WTC11 (cell line): ENCODE measurements around the gene TMEM223. TPM values are rescaled to one million over a fixed set of nuclear protein-coding genes. Genes with fewer than 3 reads are reported as not detected.

Source experiments
- ATAC-seq: fragments of 200-7000 bp; cut with Tn5 transposase; 2 replicates; pipeline ENCODE4 v1.10.0; 2021; ENCODE audit warnings: mild to moderate bottlenecking, moderate library complexity
- CTCF ChIA-PET: fragments of 300-600 bp; sonication (Branson Sonifier 250); formaldehyde crosslinking; loops from one replicate; lab custom pipeline; 2021; ENCODE audit warnings: antibody characterized with exemption; lab: Charles Lee
- POLR2A ChIA-PET: fragments of 350-600 bp; sonication (Branson Sonifier 250); formaldehyde crosslinking; loops from one replicate; lab custom pipeline; 2021; ENCODE audit warnings: antibody characterized with exemption; lab: Charles Lee
- DNase-seq: peaks from one replicate; pipeline ENCODE4 v3.0.0; 2021; ENCODE audit warnings: low spot score
- H3K27ac Mint-ChIP-seq: 2 replicates; pipeline ENCODE4 v1.8.0; 2021; ENCODE audit warnings: mixed read lengths
- H3K27me3 Mint-ChIP-seq: 2 replicates; pipeline ENCODE4 v1.8.0; 2021; ENCODE audit warnings: low read depth, mild to moderate bottlenecking, moderate library complexity, mixed read lengths
- H3K36me3 Mint-ChIP-seq: 2 replicates; pipeline ENCODE4 v1.8.0; 2021; ENCODE audit warnings: mixed read lengths
- H3K4me1 Mint-ChIP-seq: 2 replicates; pipeline ENCODE4 v1.8.0; 2022; ENCODE audit warnings: mixed read lengths
- H3K4me3 Mint-ChIP-seq: 2 replicates; pipeline ENCODE4 v1.8.0; 2021; ENCODE audit warnings: mild to moderate bottlenecking, moderate library complexity, mixed read lengths
- H3K9me3 Mint-ChIP-seq: 2 replicates; pipeline ENCODE4 v1.8.0; 2021; ENCODE audit warnings: mixed read lengths
- CBFB ChIP-seq: sonication (generic); formaldehyde crosslinking; IDR thresholded peaks from 2 replicates; pipeline ENCODE4 v1.8.1; 2022; ENCODE audit warnings: mild to moderate bottlenecking, low read depth, missing genetic modification reagents
- E2F5 ChIP-seq: sonication (generic); formaldehyde crosslinking; IDR thresholded peaks from 2 replicates; pipeline ENCODE4 v1.8.1; 2022; ENCODE audit warnings: mild to moderate bottlenecking, moderate library complexity, missing genetic modification reagents
- JAZF1 ChIP-seq: fragments of 250-450 bp; sonication (Bioruptor Pico); IDR thresholded peaks from 2 replicates; pipeline ENCODE4 v1.9.0; 2021; ENCODE audit warnings: moderate library complexity, mild to moderate bottlenecking, inconsistent platforms
- JUN ChIP-seq: sonication (generic); formaldehyde crosslinking; IDR thresholded peaks from 2 replicates; pipeline ENCODE4 v1.8.0; 2023; ENCODE audit warnings: mild to moderate bottlenecking, missing genetic modification reagents
- PRDM15 ChIP-seq: sonication (generic); formaldehyde crosslinking; IDR thresholded peaks from 2 replicates; pipeline ENCODE4 v1.8.0; 2022; ENCODE audit warnings: missing genetic modification reagents
- RORB ChIP-seq: fragments of 250-450 bp; sonication (Bioruptor Pico); IDR thresholded peaks from 2 replicates; pipeline ENCODE4 v1.9.0; 2021; ENCODE audit warnings: mild to moderate bottlenecking
- SMAD4 ChIP-seq: sonication (generic); formaldehyde crosslinking; IDR thresholded peaks from 2 replicates; pipeline ENCODE4 v1.8.0; 2022; ENCODE audit warnings: mild to moderate bottlenecking, missing genetic modification reagents
- SOX15 ChIP-seq: fragments of 250-450 bp; sonication (Bioruptor Pico); IDR thresholded peaks from 2 replicates; pipeline ENCODE4 v1.9.0; 2021; ENCODE audit warnings: mild to moderate bottlenecking
- STAT6 ChIP-seq: sonication (generic); formaldehyde crosslinking; conservative IDR thresholded peaks from 2 replicates; pipeline ENCODE4 v1.8.1; 2023; ENCODE audit warnings: mild to moderate bottlenecking, low read depth, missing genetic modification reagents, moderate library complexity
- USF2 ChIP-seq: sonication (generic); formaldehyde crosslinking; IDR thresholded peaks from 2 replicates; pipeline ENCODE4 v1.8.1; 2023; ENCODE audit warnings: mild to moderate bottlenecking, missing genetic modification reagents, moderate library complexity
- ZNF281 ChIP-seq: sonication (generic); formaldehyde crosslinking; IDR thresholded peaks from 2 replicates; pipeline ENCODE4 v1.8.0; 2023; ENCODE audit warnings: mild to moderate bottlenecking, missing genetic modification reagents
- total RNA-seq: library from RNA; stranded (reverse); gene quantifications from 3 replicates; pipeline ENCODE4 v1.2.3, GENCODE V29; 2021

Gene TMEM223
- total RNA-seq, 1 experiment from 2014 or later, result 26.4 TPM

- ATAC-seq (no peak), DNase-seq (no peak)
- CTCF ChIA-PET, result no interaction called here
- no peak for TF ChIP-seq STAT6 (CRISPR knock-in tag)
- TF ChIP-seq ZNF281 (CRISPR knock-in tag), result no peak
- H3K9me3 Mint-ChIP-seq, result no peaks in the 10 kb centered on the region
- H3K36me3 Mint-ChIP-seq, result no peaks in the 10 kb centered on the region
- POLR2A ChIA-PET, result interaction anchor here (0.6 kb wide), 1 partner anchor 131 kb away, joined by 3 read pairs; no protein-coding TSS in a partner anchor
- H3K4me1 Mint-ChIP-seq, result peaks cover 11% of the 10 kb centered on the region
- no peak overlapping the region; the same call in 1 of the 2 replicates for H3K27ac Mint-ChIP-seq
- H3K4me3 Mint-ChIP-seq, result no peak overlapping the region
- no peaks in the 10 kb centered on the region for H3K27me3 Mint-ChIP-seq
Measured at GRCh38 chr11:62810748-62811147, 18.9 kb upstream of the TMEM223 start.

GRCh38 chr11:62806611-62807121 is 14.9 kb upstream of the TMEM223 start:
- Mint-ChIP-seq H3K36me3 (peaks cover 14% of the 10 kb centered on the region), H3K4me1 (peaks cover 22% of the 10 kb centered on the region), H3K27ac (peak overlapping the region; percentile 72), H3K27me3 (no peaks in the 10 kb centered on the region), H3K4me3 (peak overlapping the region; percentile 98), H3K9me3 (no peaks in the 10 kb centered on the region)
- no peak for DNase-seq
- no peak for ATAC-seq
- no peak for TF ChIP-seq SOX15 (CRISPR knock-in tag)
- TF ChIP-seq JAZF1 (CRISPR knock-in tag), result no peak
- TF ChIP-seq JUN, result no peak
- no peak for TF ChIP-seq E2F5
- no peak for TF ChIP-seq PRDM15 (CRISPR knock-in tag)
- no peak for TF ChIP-seq USF2 (CRISPR knock-in tag)
- TF ChIP-seq ZNF281 (CRISPR knock-in tag), result no peak
- no peak for TF ChIP-seq SMAD4 (CRISPR knock-in tag)
- no peak for TF ChIP-seq RORB (CRISPR knock-in tag)
- no peak for TF ChIP-seq CBFB (CRISPR knock-in tag)
- POLR2A ChIA-PET, result interaction anchor here (0.5 to 2.3 kb wide), 6 partner anchors 19 to 142 kb away, joined by 3 to 15 read pairs (median 4); partner anchors contain the start of genes C11orf98, CSKMT, STX5 and TEX54
- CTCF ChIA-PET, result interaction anchor here (1.0 to 2.3 kb wide), 5 partner anchors 20 to 74 kb away, joined by 3 to 23 read pairs (median 6); partner anchors contain the start of genes SLC3A2, STX5, TAF6L and TMEM179B
